ENCODE data around the gene ATN1.

Gene ATN1

GRCh38 chr12:6925239-6925539 is 2.6 kb upstream of the ATN1 start:
- no peak overlapping the region for H3K4me3 ChIP-seq (IDR thresholded peaks at IDR 0.05; ENCODE audit: insufficient read depth, low read depth, low read length)
- H3K9ac ChIP-seq: no peak overlapping the region; the same call in 1 of the 2 replicates
- H3K27me3 ChIP-seq (ENCODE audit: insufficient read depth, low read depth): no peaks in the 10 kb centered on the region
- H2AFZ ChIP-seq (ENCODE audit: low read depth): no peak overlapping the region; the same call in 1 of the 2 replicates
- no peak overlapping the region for H3K27ac ChIP-seq
- H3K79me2 ChIP-seq (ENCODE audit: insufficient read depth, low read depth): peaks cover 18% of the 10 kb centered on the region; the same call in 1 of the 2 replicates
- H3K4me1 ChIP-seq (ENCODE audit: low read depth, poor library complexity, severe bottlenecking): peaks cover 46% of the 10 kb centered on the region
- no peaks in the 10 kb centered on the region for H3K36me3 ChIP-seq (ENCODE audit: insufficient read depth)
- TF ChIP-seq, protein P1, sequence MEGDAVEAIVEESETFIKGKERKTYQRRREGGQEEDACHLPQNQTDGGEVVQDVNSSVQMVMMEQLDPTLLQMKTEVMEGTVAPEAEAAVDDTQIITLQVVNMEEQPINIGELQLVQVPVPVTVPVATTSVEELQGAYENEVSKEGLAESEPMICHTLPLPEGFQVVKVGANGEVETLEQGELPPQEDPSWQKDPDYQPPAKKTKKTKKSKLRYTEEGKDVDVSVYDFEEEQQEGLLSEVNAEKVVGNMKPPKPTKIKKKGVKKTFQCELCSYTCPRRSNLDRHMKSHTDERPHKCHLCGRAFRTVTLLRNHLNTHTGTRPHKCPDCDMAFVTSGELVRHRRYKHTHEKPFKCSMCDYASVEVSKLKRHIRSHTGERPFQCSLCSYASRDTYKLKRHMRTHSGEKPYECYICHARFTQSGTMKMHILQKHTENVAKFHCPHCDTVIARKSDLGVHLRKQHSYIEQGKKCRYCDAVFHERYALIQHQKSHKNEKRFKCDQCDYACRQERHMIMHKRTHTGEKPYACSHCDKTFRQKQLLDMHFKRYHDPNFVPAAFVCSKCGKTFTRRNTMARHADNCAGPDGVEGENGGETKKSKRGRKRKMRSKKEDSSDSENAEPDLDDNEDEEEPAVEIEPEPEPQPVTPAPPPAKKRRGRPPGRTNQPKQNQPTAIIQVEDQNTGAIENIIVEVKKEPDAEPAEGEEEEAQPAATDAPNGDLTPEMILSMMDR (conservative IDR thresholded peaks at IDR 0.05; ENCODE audit: low read depth, low read length): no peak
- no peaks in the 10 kb centered on the region for H4K20me1 ChIP-seq (ENCODE audit: insufficient read depth)
- peak overlapping the region; percentile 51 for H3K4me2 ChIP-seq

GRCh38 chr12:6925540-6926279 is 2.0 kb upstream of the ATN1 start:
- peaks cover 20% of the 10 kb centered on the region; the same call in 1 of the 2 replicates for H3K79me2 ChIP-seq (ENCODE audit: insufficient read depth, low read depth)
- no peak overlapping the region for H2AFZ ChIP-seq (ENCODE audit: low read depth)
- no peak overlapping the region for H3K27ac ChIP-seq
- H3K9ac ChIP-seq: no peak overlapping the region
- peaks cover 47% of the 10 kb centered on the region for H3K4me1 ChIP-seq (ENCODE audit: low read depth, poor library complexity, severe bottlenecking)
- no peaks in the 10 kb centered on the region for H3K27me3 ChIP-seq (ENCODE audit: insufficient read depth, low read depth)
- peak overlapping the region; percentile 89; the same call in 1 of the 2 replicates for H3K4me2 ChIP-seq
- no peaks in the 10 kb centered on the region for H3K36me3 ChIP-seq (ENCODE audit: insufficient read depth)
- H3K4me3 ChIP-seq (IDR thresholded peaks at IDR 0.05; ENCODE audit: insufficient read depth, low read depth, low read length): no peak overlapping the region
- TF ChIP-seq, protein P1 (conservative IDR thresholded peaks at IDR 0.05; ENCODE audit: low read depth, low read length): no peak
- H4K20me1 ChIP-seq (ENCODE audit: insufficient read depth): no peaks in the 10 kb centered on the region

- Histone ChIP-seq H3K4me2 (peak overlapping the region; percentile 78), H3K4me3 (IDR thresholded peaks at IDR 0.05; ENCODE audit: insufficient read depth, low read depth, low read length) (no peak overlapping the region), H4K20me1 (ENCODE audit: insufficient read depth) (no peaks in the 10 kb centered on the region), H3K36me3 (ENCODE audit: insufficient read depth) (no peaks in the 10 kb centered on the region), H2AFZ (ENCODE audit: low read depth) (no peak overlapping the region), H3K27ac (no peak overlapping the region), H3K4me1 (ENCODE audit: low read depth, poor library complexity, severe bottlenecking) (peaks cover 35% of the 10 kb centered on the region), H3K9ac (peak overlapping the region; percentile 86), H3K27me3 (ENCODE audit: insufficient read depth, low read depth) (no peaks in the 10 kb centered on the region), H3K79me2 (ENCODE audit: insufficient read depth, low read depth) (peaks cover 20% of the 10 kb centered on the region; the same call in 1 of the 2 replicates)
- TF ChIP-seq, protein P1 (conservative IDR thresholded peaks at IDR 0.05; ENCODE audit: low read depth, low read length): no peak
Observed at GRCh38 chr12:6928022-6928702, 403 bp downstream of the ATN1 start.

DNA sequence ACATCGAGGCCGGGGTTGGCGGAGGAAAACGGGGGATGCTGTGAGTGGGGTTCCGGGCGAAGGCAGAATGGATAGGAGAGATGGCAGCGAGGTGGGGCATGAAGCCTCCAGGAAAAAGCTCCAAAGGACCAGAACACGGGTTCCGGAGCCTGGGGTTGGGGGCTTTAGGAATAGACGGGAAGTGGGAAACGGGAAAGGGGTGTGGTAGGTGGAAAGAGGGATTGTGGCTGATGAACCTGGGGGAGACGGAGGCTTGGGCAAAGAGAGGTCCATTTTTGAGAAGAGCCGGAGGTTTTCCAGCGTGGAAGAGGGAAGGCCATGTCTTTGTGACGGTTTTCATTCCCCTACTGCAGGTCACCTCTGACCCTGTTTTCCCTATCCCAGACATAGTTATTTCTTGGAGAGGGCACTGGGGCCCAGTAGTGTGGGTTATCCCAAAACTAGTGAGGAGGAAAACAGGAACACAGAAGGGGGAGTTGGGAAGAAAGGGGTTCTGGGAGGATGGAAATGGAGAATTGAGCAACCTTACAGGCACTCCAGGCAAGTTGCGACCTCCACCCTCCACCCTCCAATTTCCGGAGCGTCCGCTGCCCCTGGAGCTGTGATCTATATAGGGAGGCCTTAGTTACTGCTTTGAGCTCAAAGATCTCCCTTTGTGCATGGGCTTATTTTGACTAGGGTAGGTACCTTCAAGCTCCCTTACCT is 1.1 kb downstream of the ATN1 start:
- peaks cover 20% of the 10 kb centered on the region; the same call in 1 of the 2 replicates for H3K79me2 ChIP-seq (ENCODE audit: insufficient read depth, low read depth)
- no peak overlapping the region for H3K4me3 ChIP-seq (IDR thresholded peaks at IDR 0.05; ENCODE audit: insufficient read depth, low read depth, low read length)
- H3K36me3 ChIP-seq (ENCODE audit: insufficient read depth): no peaks in the 10 kb centered on the region
- no peaks in the 10 kb centered on the region for H4K20me1 ChIP-seq (ENCODE audit: insufficient read depth)
- no peak overlapping the region for H2AFZ ChIP-seq (ENCODE audit: low read depth)
- H3K9ac ChIP-seq: peak overlapping the region; percentile 56
- TF ChIP-seq, protein P1 (conservative IDR thresholded peaks at IDR 0.05; ENCODE audit: low read depth, low read length): no peak
- H3K27me3 ChIP-seq (ENCODE audit: insufficient read depth, low read depth): no peaks in the 10 kb centered on the region
- H3K4me2 ChIP-seq: peak overlapping the region; percentile 78
- H3K4me1 ChIP-seq (ENCODE audit: low read depth, poor library complexity, severe bottlenecking): peaks cover 35% of the 10 kb centered on the region
- H3K27ac ChIP-seq: no peak overlapping the region

Data from KMS-11 (cell line).